ENCODE data around the gene NAPG.
"Not testable (repeated sequence)": the region's sequence is repeated elsewhere in the genome, so short reads cannot be mapped to it uniquely, and the experiment has no call there.

The NAPG gene

DNA sequence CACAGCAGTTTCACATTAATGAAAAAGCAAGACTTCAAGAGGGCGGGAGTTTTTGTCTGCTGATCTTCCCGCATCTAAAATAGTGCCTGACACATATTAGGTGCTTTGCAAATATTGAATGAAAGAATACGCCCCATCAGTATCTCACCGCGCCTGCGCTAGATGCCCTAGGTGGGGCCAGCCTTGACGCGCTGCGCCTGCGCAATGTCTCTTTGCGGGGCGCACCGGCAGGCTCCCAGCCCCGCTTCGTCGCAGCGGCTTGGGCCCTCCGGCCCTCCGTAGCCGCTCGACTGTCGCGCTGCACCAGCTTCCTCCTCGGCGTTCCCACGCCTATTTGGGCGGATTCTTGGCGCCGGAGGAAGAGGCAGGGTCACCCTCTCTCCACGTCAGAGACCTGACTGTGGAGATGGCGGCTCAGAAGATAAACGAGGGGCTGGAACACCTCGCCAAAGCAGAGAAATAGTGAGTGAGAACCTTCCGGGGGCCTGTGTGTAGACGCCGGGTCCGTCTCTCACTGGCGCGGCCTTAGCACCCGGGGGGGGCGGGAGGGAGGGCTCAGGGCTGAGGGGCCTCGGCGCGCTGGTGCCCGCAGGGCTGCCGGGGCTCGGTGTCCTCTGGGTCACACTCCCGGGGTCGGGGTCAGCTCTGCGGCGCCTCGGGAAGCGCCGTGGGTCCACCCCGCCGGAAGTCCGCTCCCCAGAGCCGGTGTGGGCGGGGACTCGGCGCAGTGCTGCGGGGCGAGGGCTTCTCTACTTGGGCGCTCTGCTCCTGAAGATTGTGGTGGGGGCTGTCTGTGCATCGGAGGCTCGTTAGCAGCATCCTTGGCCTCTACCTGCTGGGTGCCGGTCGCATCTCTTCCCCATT, at the start of gene NAPG:
TSS of gene NAPG (plus strand) at position 331 of the 864 bp plus-strand sequence. CDS start at position 407, 76 bp downstream.
- DNase-seq: peak; percentile 97

DNA sequence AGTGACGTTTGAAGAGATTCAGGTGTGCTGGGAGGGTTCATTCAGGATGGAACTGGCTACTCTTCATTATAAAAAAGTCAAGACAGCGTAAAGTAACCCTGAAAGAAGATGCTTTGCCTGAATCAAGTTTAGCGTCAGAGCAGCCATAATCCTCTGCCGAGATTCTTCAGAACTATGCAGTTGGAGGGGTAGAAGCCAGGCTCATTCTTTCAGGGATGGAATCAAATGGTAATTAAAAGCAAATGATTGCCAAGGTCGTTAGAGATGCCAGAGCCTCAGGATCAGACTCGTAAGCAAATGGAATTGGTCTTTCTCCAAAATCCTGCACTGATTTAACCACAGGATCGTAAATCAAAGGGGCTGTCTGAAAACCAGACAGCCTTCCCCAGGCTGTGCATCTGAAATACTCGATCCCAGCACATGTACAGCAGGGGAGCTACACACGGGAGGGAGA, 49.5 kb upstream of the NAPG start:
- no peak for DNase-seq

- no peak for DNase-seq
Observed at GRCh38 chr18:10477121-10477862, 48.5 kb upstream of the NAPG start.

DNA sequence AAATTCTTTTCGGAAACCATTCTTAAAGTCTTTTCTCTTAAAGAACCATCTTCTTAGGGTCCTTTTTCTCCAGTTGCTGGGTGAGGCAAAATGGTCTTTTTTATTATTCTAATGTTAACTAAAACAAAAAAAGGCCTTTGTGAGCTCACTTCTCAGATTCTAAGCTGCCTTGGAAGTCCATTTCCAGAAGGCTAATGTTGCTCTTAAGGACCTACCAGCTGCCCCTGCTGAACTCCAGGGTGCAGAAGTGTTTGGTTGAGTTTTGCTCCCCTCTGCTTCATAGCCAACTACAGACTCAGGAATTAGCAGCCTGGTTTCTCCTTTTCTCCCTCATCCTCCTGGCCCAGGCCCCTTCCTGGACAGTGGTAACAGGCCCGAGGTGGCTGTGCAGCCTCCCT, 48.0 kb upstream of the NAPG start:
- DNase-seq: no peak

DNA sequence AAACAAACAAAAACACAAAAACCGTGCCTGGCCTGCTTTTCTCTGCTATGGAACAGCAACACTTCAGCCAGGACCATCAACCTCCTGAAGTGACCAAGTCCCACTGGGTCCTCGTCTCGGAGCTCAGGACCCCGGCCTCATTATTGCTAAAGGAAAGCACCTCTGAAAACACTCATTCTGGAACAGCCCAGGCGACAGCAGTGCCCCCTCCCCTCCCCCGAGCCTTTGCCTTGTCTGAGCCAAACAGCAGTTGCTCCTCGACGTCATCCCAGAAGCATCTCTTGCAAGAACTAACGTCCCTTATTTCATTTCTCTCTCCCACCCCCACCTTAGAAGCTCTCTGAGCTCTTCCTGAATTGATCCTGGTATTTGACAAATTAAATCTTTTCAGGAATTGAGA, 44.0 kb upstream of the NAPG start:
- DNase-seq: no peak

DNA sequence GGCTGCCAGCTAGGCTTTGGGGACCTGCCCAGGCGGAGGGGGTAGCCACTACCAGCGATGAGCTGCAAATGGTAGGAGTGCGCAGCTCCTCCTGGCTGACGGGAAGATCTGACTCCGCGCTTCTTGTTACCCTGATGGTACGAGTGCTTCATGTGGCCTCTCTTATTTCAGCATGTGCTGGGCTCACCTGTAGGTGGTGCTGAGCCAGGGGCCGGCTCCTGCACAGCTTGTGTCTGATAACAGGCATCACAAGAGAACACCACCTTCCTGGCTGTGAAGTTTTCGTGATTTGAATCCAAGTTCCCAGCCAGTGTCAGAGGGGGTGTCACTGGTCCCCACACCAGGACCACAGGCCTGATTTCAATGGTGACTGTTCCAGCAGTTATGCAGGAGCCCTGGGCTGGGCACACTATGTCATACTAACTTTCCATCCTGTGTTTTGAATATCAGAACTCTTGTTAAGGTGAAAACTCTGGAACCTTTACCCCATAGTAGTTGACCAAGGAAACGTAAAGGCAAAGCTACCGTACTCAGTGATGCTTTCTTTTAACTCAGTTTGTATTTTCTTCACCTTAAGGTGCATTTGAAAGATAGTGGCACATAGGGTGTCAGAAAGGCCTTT, 43.4 kb upstream of the NAPG start:
- no peak for DNase-seq

GRCh38 chr18:10482985-10483949, 42.6 kb upstream of the NAPG start:
- DNase-seq: peak; percentile 64

GRCh38 chr18:10485475-10485874, 40.4 kb upstream of the NAPG start:
- no peak for DNase-seq

DNA sequence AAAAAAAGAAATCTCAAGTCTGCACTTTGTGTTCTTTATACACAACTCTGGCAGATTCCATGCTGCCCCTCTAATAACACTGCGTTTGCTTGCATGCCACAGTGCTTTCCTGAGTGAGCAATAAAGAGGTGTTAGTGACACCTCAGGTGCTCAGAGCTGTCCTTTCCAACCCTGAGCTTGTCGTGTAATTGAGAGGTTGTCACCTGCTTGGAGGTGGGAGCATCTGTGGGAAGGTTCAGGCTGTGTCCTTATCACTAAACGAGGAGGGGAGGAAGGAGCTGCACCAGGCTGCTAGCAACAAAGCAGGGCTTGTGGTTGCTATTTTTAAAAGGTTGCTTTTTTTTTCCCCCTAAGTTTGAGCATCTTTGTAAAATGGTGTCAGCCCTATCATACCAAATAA, 39.5 kb upstream of the NAPG start:
- DNase-seq: no peak

DNA sequence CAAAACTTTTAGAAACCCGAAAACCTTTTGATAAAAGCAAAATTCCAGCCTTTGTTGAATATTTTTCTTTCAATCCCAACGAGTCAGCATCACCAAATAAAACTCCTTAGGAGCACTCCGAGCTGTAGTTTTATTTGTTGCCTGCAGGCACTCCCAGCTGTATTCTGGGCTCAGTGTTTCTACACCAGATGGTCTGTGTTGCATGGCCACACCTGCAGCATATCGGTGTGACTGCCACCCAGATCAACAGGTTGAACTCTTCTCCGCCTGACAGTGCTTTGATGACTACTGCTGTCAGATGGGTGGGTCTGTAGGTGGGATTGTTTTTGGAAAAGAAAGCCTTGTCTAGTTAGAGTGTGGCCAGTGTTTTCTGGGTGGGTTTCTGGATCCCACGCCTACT, 38.7 kb upstream of the NAPG start:
- no peak for DNase-seq

GRCh38 chr18:10488017-10488416, 37.8 kb upstream of the NAPG start:
- no peak for DNase-seq

DNA sequence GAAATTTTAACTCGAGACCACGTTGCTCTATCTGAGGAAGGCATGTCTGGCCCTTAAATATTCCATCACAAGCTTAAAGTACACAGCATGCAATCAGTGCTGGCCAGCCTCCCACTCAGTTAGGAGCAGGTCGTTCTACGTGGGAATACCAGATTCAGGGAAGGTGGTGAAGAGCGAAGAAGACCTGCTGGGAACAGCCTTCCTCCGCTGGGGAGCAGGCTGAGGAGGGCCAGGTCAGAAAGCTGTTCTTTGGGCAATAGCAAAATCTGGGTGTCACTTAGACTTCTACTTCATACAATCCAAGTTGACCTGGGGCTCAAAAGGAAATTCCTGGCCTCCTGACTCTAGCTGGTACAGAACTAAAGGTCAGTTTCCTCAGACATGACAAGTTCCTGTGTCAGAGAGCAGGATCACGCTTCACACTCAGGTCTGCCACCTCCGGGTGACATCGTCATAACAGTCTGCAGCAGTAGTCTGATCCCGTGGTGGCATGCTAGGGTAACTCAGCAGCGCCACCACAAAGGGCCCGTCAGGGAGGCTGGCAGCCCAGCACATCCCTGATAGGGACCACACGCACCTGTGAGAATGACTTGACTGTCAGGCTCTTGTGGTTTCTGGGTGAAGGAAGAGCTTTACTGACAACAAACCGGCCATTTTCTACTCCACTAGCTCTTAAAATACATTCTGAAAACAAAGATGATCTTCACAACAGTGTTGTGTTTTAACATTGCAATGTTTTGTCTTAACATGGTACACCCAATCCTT, 35.2 kb upstream of the NAPG start:
- no peak for DNase-seq

DNA sequence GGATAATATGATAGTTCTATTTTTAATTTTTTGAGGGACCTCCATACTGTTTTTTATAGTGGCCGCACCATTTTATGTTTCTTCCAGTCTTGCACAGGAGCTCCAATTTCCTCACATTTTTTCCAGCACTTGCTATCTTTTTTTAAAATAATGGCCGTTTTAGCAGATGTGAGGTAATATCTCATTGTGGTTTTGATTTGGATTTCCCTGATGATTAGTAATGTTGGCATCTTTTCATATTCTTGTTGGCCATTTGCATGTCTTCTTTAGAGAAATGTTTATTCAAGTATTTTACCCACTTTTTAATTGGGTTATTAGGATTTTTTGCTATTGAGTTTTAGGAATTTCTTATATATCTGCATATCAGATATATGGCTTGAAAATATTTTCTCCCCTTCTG, 29.9 kb upstream of the NAPG start:
- DNase-seq: no peak

DNA sequence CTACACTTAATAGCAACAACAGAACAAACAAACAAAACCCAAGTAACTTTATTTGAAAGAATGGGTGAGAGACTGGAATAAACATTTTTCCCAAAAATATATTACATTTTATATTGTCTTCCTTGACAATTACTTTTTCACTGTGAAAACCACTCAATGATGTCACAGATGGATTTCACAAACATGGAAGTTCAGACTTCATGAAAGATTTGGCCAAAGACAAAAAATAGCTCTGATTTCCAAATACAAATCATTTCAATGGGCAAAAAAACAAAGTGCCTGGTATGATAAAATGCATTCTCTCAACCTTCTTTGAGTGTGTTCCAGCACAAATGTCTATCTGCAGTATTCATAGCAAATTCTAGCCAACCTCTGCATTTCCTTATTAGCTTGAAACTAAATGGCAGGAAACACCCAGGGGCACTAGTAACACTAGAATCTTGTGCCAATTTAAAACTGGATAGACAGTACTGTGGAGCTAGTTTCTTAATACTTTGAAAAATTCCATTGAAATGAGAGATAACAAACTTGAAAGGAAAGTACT, 28.5 kb upstream of the NAPG start:
- DNase-seq: no peak

GRCh38 chr18:10499230-10499629, 26.6 kb upstream of the NAPG start:
- DNase-seq: no peak

- DNase-seq: no peak
Observed at GRCh38 chr18:10500038-10500437, 25.8 kb upstream of the NAPG start.

DNA sequence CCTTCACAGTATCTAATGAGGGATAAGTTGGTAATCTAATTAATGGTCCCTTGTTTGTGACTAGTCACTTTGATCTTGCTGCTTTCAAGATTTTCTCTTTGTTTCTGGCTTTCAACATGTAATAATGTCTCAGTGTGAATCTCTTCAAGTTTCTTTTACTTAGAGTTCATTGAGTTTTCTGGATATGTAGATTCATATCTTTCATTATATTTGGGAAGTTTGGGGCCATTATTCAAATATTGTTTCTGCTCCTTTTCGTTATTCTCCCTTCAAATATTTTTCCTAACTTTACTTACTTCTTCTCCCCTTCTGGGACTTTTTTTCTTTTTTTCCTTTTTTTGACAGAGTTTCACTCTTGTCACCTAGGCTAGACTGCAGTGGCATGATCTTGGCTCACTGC, 21.1 kb upstream of the NAPG start:
- DNase-seq: no peak

DNA sequence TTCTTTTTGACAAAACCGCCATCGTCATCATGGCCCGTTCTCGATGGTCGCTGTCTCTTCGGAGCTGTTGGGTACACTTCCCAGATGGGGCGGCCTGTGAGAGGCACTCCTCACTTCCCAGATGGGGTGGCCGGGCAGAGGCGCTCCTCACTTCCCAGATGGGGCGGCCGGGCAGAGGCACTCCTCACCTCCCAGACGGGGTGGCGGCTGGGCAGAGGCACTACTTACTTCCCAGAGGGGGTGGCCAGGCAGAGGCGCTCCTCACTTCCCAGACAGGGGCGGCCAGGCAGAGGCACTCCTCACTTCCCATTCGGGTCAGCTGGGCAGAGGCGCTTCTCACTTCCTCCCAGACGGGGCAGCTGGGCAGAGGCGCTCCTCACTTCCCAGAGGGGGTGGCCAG, 19.9 kb upstream of the NAPG start:
- DNase-seq: not testable (repeated sequence)

DNA sequence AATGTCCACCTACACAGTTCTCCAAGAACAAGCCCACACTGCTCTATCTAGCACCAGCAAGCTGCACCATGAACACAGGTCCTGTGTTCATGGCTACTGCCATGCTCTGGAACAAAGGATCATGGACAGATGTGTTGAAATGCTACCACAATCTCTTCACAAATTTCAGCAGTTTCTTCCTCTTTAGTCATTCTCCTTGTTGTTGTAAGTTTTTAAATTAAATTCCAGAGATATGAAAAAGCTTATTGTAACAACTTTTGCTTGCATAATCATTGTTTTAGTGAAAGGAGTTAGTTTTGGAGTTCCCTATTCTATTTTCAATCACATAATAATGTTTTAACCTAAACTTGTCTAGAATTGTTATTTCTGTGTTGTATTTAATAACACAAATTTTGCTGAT, 17.2 kb upstream of the NAPG start:
- no peak for DNase-seq

DNA sequence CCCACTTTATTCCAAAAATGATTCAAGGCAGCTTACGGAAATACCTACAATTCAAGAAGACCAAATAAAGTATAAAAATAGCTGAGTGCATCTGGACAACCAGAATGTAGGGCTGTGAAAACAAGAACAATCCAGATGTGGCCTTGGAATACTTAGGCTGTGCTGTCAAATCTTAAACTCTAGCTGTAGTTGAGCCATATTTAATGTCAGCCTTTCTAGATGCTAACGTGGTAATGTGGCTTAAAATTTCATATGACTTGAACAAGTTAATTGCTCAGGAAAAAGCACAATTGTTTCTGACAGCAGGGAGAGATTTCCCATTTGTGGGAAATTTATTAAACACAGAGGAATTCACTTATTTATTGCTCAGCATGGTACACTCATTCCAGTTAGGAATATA, 14.6 kb upstream of the NAPG start:
- DNase-seq: no peak

DNA sequence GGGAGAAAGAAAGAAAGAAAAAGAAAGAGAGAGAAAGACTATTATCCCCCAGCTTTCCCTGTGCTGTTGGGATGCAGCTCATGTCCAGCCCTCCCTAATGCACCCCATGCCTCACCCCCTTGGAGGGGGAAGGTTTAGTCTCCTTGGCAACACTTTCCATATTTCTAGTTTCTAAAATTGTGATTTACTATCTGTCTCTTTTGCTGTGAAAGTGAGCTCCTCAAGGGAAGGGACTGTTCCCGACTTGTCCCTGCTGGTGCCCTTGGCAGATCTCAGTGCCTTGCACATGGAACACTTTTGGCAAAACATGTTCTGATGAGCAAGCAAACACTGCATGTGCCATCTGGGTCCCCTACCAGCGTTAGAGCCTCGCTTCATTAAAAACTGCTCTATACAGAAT, 11.7 kb upstream of the NAPG start:
- DNase-seq: no peak
